NCI-H526 treated with DMSO at 0.1 percent for 48 hours (cell line): Measurements from ENCODE around the gene CLTCL1.
"Not testable (repeated sequence)": the region's sequence is repeated elsewhere in the genome, so short reads cannot be mapped to it uniquely, and the experiment has no call there.

ENCODE experiments used
- DNase-seq: peaks from one replicate; lab custom pipeline; 2025; lab: John Stamatoyannopoulos, UW

CLTCL1 gene

GRCh38 chr22:19175602-19176174, 115.8 kb downstream of the CLTCL1 start:
- no peak for DNase-seq

- no peak for DNase-seq
These were observed 116.4 kb downstream of the CLTCL1 start for GRCh38 chr22:19175026-19175601.

DNA sequence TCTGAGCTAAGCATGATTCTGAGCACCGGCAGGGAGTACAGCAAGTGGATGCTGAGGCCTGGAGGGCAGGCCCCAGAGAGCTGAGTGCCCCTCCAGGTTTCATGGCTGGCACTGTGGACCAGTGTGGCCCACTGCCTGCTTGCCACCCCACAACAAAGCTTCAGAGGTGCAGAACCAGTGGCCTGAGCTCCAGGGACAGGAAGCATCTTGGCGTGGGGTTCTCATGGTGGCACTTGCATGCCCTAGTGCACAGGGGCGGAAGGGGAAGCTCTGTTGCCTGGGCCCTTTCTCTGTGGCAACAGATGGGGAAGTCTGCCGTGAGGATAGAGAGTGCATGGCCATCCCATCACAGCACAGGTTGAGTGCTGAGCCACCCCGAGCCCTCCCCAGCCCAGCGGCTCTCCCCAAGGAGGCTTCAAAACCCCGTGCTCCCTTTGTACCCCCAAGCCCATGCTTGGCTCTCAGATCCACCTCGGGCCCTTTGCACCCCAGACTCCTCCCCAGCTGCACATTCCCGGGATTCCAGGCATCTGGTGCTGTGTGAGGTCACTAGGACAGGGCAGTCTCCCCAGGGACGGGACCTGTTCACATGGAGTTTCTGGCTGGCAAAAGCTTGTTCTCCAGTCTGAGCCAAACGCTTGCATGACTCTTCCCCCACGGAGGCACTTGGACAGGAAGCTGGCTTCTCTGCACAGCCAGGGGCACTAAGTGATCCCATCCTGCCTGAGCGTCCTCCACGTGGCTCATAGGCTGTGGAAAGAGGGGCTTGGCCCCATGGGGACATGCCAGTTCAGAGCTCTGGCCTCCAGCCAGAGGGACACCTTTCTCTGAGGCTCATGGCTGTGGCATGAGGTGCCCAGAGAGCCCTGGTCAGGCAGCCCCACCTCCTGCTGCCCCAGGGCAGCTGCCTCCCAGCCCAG, 117.2 kb downstream of the CLTCL1 start:
- DNase-seq = no peak

DNA sequence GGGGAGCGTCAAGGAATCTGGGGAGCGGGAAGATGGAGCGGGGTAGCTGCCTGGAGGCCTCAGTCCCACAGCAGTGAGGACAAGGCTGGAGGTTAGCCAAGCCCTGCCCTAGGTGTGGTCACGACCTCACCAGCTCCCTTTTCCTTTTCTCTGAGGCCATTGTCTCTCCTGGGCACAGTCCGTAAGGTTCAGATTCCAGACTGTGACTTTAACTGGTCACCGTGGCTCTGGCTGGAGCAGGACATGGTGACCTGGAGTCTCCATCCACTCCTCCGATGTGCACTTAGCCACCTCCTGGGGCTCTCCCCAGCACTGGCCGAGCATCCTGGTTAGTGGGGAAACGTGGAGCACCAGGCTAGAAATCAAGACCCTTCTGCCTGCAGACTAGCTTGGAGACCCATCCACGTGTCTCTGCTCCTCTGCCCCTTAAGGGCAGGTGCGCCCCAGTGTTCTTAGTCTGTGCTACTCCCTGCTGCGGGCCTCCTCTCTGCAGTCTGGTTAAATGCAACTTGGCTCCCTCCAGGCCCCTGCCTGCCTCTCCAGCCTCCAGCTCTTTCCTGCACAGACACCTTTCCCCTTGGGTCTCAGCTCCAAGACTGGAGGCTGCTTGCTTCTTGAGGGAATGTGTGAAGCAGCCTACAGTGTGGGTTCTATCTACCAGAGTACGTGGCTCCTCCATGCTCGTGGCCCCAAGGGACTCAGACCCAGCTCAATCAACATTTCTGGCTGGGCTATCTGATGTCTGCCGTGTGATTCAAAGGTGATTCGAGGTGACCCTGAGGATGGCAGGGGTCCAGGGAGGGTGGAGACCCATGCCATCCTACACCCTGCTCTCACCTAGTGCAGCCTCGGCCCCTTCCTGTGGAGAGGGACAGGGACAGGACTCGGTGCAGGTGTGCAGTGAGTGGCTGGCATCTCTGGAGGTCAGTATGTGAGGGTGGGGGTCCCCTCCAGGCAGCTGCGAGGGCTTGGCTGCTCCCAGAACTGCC, 118.2 kb downstream of the CLTCL1 start:
- DNase-seq = no peak

GRCh38 chr22:19172213-19173046, 119.1 kb downstream of the CLTCL1 start:
- no peak for DNase-seq

- DNase-seq = no peak
These were observed 121.6 kb downstream of the CLTCL1 start for GRCh38 chr22:19169947-19170318.

DNA sequence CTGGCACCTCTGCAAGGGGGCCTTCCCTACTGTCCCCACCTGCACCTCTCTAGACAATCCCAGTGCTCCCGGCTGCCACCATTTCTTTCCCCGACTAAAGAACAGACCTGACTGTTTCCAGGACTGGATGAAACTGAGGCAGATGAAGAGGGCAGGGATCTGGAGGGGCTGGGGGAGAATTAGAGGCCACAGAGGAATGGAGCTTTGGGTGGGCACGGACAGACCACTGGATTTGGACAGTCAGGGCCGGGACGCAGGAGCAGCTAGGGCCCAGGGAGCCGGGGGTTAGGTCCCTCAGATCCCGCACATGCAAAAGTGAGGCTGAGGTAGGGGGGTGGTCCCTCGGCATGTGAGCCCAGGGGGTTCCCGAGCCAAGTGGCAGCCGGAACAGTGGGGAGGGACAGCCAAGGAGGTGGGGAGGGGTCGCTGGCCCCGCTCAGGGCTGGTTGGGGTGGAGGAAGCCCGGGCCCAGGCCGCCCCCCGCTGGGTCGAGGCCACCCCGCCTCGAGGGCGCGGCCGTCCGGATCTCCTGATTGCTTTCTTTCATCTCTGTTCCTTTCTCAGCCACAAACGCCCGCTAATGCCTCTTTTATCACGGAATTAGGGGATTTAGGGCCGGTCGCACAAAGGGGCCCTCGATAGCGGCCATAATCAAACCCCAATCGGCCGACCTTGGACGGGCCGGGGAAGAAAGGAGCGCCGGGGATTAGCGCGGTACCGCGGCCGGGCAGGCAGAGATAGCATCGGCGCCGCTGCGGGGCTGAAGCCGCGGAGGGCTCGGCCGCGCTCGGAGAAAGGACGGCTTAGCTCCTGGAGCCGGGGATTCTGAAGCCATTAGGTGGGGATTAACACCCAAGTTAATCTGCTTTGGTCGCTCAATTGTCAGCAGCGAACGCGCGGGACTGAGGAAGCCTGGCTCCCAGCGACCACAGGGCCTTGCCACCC, 122.2 kb downstream of the CLTCL1 start:
- DNase-seq = no peak

- DNase-seq = no peak
These were observed 123.2 kb downstream of the CLTCL1 start for GRCh38 chr22:19168088-19168890.

GRCh38 chr22:19167106-19167869, 124.2 kb downstream of the CLTCL1 start:
- DNase-seq = no peak

DNA sequence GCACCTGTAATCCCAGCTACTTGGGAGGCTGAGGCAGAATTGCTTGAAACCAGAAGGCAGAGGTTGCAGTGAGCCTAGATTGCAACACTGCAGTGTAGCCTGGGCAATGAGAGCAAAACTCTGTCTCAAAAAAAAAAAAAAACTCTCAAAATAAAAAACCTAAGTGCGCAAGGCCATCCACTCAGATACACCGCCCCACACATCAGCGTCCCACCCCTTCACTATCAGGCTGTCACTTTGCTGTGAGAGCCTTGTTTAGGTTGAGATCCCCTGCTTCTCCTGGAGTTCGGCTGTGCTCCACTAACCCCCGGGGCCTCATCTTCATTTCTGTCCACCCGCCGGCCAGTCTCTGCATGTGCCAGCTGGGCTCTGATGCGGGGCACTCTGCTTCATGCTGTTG, 125.1 kb downstream of the CLTCL1 start:
- no peak for DNase-seq

DNA sequence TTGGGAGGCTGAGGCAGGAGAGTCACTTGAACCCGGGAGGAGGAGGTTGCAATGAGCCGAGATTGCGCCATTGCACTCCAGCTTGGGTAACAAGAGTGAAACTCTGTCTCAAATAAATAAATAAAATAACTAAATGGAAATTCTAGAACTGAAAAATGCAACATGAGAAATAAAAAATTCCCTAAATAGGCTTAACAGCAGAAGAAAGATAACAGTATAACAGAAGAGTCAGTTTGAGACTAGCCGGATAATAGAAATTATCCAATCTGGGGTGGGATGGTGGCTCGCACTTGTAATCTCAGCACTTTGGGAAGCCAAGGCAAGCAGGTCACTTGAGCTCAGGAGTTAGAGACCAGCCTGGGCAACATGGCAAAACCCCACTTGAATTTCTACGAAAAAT, 127.1 kb downstream of the CLTCL1 start:
- no peak for DNase-seq

GRCh38 chr22:19158649-19159048, 132.9 kb downstream of the CLTCL1 start:
- DNase-seq = not testable (repeated sequence)

- DNase-seq = not testable (repeated sequence)
These were observed 135.4 kb downstream of the CLTCL1 start for GRCh38 chr22:19156109-19156508.

GRCh38 chr22:19152942-19153883, 138.3 kb downstream of the CLTCL1 start:
- DNase-seq = no peak

DNA sequence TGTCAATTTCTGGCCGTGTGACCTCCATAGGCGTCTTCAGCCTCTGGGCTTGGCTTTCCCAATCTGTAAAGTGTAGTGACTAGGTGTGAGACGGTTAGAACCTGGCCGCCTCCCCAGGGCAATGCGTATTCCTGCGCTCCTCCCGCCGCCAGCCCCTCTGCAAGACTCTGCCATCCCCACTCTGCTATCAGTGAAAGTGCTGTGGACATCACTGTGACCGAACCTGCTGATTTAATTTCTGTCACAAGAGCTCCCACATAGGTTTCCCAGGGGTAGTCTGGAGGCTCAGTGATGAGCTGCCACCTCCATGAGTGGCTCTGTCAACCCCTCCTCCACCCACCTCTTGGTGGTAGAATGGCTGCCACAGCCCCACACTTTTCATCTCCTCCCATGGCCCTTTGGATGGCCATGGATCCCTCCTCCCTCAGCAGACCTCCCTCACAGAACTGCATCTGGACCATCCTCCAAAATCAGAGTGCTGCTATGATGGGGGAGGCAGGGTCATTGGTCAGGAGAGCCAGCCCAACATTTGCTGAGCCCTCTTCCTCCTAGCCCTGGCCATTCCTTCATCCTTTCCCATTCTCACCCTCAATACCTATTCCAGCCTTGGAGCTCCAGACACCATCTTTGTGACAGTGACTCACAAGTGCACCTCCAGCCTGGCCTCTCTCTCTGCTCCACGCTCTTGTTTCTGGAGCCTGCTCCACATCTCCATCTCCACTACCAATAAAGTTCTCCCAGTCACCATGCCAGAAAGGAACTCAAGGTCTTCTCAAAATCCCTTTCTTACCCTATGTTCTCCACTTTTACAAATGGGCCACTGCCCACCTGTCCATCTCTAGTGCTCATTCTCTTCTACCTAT, 140.0 kb downstream of the CLTCL1 start:
- no peak for DNase-seq
